ENCODE data around the gene RAB19.
"Not testable (repeated sequence)": the region's sequence is repeated elsewhere in the genome, so short reads cannot be mapped to it uniquely, and the experiment has no call there.

RAB19 gene

DNA sequence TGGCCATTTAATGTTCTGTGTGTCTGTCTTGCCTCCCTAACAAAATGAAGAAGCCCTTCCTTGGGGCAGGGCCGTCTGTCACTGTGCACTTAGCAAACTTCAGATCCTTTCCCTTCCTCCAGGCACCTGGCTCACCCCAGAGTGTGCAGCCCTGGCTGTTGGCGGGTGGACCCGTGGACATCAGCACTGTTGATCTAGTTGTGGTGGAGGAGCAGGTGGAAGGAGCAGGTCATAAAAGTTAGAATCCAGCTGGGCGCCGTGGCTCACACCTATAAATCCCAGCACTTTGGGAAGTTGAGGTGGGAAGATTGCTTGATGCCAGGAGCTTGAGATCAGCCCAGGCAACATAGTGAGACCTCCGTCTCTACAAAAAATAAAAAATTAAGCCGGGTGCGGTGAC is 12.7 kb downstream of the RAB19 start:
- no peak for DNase-seq (ENCODE audit: low read depth in 1 of 2, low spot score in 1 of 2)
- in situ Hi-C loops (cut with HindIII; ENCODE audit: low pct_unique_long_range_greater_than_20kb, low sequenced_read_pairs) = no loop called here
- no peak for TF ChIP-seq JUND (IDR thresholded peaks at IDR 0.05; ENCODE audit: low read depth)

DNA sequence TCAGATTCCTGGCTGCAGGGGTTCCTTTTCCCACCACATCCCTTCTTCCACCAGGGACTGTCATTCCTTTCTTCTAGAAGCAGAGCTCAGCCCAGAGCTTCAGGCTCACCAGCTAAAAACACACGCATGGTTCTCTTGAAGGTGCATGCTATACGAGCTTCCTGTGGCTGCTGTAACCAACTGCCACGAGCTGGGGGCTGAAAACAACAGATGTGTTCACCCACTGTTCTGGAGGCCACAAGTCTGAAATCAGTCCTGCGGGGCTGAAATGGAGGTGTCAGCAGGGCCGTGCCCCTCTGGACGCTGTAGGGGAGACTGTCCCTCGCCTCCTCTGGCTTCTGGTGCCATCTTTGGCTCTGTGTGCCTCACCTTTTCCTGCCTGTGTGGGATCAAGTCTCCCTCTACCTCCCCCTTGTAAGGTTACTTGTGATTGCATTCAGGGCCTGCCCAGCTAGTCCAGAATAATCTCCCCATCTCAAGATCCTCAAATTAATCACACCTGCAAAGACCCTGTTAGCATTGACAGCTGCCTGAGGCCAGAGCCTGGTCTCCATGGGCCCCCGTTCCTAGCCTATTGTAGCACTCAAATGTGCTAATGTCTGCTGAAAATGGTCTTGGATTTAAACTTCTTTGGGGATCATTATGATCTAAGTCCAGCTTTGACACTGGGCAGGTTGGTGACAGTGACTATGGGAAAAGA is 13.7 kb downstream of the RAB19 start:
- no peak for TF ChIP-seq JUND (IDR thresholded peaks at IDR 0.05; ENCODE audit: low read depth)
- no peak for DNase-seq (ENCODE audit: low read depth in 1 of 2, low spot score in 1 of 2)
- in situ Hi-C loops (cut with HindIII; ENCODE audit: low pct_unique_long_range_greater_than_20kb, low sequenced_read_pairs) = no loop called here

DNA sequence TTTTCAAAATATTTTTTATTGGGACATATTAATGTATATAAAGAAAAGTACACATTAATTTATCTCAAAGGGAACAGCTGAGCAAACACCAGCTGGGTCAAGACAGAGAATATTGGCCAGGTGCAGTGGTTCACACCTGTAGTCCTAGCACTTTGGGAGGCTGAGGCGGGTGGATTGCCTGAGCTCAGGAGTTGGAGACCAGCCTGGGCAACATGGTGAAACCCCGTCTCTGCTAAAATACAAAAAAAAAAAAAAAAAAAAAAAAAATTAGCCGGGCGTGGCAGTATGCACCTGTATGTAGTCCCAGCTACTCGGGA is 14.3 kb downstream of the RAB19 start:
- DNase-seq (ENCODE audit: low read depth in 1 of 2, low spot score in 1 of 2); in situ Hi-C loops (cut with HindIII; ENCODE audit: low pct_unique_long_range_greater_than_20kb, low sequenced_read_pairs): not testable (repeated sequence)

DNA sequence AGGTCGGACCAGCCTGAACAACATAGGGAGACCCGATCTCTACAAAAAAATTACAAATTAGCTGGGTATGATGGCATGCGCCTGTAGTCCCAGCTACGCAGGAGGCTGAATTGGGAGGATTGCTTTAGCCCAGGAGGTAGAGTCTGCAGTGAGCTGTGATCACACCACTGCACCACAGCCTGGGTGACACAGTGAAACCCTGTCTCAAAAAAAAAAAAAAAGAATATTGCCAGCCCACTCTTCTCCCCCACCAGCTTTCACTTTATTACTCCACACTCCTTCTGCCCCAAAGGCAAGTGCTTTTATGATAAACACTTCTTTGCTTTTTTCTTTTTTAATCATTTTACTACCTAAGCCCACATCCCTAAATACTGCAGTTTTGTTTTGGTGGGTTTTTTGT is 14.8 kb downstream of the RAB19 start:
- in situ Hi-C loops (cut with HindIII; ENCODE audit: low pct_unique_long_range_greater_than_20kb, low sequenced_read_pairs) = no loop called here
- TF ChIP-seq JUND (IDR thresholded peaks at IDR 0.05; ENCODE audit: low read depth) = no peak
- DNase-seq (ENCODE audit: low read depth in 1 of 2, low spot score in 1 of 2) = no peak

DNA sequence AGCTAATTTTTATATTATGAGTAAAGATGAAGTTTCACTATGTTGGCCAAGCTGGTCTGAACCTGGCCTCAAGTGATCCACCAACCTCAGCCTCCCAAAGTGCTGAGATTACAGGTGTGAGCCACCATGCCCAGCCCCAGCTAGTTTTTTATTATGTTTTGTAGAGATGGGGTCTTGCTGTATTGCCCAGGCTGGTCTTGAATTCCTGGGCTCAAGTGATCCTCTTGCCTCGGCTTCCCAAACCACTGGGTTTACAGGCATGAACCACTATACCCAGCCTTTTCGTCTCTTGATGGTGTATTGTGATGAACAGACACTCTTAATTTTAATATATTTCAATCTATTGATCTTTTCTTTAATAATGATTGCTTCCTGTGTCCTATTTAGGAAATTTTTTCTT is 17.7 kb downstream of the RAB19 start:
- DNase-seq (ENCODE audit: low read depth in 1 of 2, low spot score in 1 of 2) = no peak
- in situ Hi-C loops (cut with HindIII; ENCODE audit: low pct_unique_long_range_greater_than_20kb, low sequenced_read_pairs) = no loop called here
- no peak for TF ChIP-seq JUND (IDR thresholded peaks at IDR 0.05; ENCODE audit: low read depth)

DNA sequence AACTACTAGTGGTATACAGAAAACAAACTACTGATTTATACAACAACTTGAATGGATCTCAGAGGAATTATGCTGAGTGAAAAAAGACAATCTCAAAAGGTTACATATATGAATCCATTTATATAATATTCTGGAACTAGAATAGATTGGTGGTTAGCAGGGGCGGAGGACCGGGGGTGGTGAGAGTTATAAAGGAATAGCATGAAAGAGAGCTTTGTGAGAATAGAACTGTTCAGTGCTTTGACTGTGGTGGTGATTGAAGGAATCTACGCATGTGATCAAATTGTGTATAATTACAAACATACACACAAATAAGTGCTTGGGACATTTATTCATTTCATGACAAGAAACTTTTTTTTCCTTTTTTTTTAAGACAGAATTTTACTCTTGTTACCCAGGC is 19.6 kb downstream of the RAB19 start:
- no peak for DNase-seq (ENCODE audit: low read depth in 1 of 2, low spot score in 1 of 2)
- no peak for TF ChIP-seq JUND (IDR thresholded peaks at IDR 0.05; ENCODE audit: low read depth)
- in situ Hi-C loops (cut with HindIII; ENCODE audit: low pct_unique_long_range_greater_than_20kb, low sequenced_read_pairs) = no loop called here

DNA sequence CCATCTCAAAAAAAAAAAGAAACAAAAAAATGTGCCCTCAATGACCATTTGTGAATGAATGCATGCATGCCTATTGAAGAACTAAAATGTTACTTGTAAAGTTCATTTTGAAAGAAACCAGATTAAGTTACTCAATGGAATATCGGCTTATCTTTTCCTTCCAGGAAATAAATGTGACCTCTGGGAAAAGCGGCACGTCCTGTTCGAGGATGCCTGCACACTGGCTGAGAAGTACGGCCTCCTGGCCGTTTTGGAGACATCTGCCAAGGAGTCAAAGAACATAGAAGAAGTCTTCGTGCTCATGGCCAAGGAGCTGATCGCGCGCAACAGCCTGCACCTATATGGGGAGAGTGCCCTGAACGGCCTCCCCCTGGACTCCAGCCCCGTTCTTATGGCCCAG is 21.9 kb downstream of the RAB19 start:
- no peak for DNase-seq (ENCODE audit: low read depth in 1 of 2, low spot score in 1 of 2)
- no peak for TF ChIP-seq JUND (IDR thresholded peaks at IDR 0.05; ENCODE audit: low read depth)
- in situ Hi-C loops (cut with HindIII; ENCODE audit: low pct_unique_long_range_greater_than_20kb, low sequenced_read_pairs) = no loop called here

DNA sequence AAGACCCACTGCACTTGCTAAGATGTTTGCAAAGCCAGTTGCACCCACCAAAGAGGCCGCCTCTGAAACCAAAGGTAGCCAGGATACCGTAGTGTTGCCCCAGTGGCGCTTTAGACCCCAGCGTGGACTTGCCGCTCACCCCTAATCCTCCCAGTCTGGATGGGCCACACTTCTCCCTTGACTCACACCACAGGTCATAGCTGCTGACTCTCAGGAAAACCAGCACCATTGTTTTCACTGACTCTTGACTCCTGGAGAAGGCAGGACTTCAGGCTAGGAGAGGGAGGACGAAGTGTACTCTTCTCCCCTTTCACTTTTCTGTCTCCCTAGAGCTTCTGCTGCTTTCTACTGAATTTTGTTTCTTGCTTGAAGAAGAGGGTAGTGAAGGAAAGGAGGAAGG is 22.3 kb downstream of the RAB19 start:
- no peak for TF ChIP-seq JUND (IDR thresholded peaks at IDR 0.05; ENCODE audit: low read depth)
- in situ Hi-C loops (cut with HindIII; ENCODE audit: low pct_unique_long_range_greater_than_20kb, low sequenced_read_pairs) = no loop called here
- no peak for DNase-seq (ENCODE audit: low read depth in 1 of 2, low spot score in 1 of 2)

DNA sequence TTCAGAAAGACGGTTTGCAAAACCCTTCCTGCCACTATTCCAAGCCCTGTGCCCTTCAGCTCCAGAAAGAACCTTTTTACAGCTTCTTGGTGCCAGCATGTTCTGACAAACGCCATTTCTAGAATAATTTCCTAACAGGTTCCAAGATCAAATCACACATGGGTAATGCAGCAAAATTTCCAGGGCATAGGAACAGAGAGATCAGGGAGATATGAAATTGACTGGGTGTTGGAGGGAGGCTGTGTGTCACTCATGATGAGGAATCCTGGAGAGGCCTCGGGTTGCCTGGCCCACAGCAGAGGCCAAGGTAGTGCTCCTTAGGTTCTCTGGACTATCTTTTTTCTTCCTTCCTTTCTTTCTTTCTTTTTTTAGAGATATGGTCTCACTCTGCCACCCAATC is 29.5 kb downstream of the RAB19 start:
- in situ Hi-C loops (cut with HindIII; ENCODE audit: low pct_unique_long_range_greater_than_20kb, low sequenced_read_pairs) = no loop called here
- no peak for TF ChIP-seq JUND (IDR thresholded peaks at IDR 0.05; ENCODE audit: low read depth)
- DNase-seq (ENCODE audit: low read depth in 1 of 2, low spot score in 1 of 2) = no peak

DNA sequence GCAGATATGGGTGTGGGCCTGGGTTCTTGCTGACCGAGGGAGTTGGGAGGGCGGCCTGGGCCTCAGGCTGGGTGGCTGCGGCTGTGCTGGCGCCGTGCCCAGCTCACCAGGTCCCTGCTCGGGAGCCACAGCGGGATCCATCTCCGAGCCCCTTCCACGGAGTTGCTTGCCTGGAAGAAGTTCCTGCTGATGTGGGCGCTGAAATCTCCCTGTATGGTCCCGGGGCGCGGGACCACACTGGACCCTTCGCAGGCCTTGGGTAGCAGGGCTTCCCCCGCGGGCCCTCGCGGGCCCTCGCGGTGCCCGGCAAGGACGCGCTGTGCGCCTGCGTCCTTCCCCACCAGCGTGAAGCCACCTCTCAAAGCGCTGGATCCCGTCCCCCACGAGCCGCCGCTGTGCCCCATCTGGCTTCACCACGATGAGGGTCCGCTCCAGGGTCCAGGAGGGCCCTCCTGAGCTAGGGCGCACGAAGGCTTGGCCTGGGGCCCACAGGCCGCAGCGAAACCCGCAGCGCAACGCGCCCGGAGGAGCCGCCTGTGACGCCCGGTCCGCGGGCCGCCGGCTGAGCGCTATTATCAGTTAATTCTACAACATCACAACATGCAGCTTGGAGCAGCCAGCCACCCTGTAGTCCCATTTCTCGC is 31.5 kb downstream of the RAB19 start:
- no peak for TF ChIP-seq JUND (IDR thresholded peaks at IDR 0.05; ENCODE audit: low read depth)
- no peak for DNase-seq (ENCODE audit: low read depth in 1 of 2, low spot score in 1 of 2)
- in situ Hi-C loops (cut with HindIII; ENCODE audit: low pct_unique_long_range_greater_than_20kb, low sequenced_read_pairs) = no loop called here

DNA sequence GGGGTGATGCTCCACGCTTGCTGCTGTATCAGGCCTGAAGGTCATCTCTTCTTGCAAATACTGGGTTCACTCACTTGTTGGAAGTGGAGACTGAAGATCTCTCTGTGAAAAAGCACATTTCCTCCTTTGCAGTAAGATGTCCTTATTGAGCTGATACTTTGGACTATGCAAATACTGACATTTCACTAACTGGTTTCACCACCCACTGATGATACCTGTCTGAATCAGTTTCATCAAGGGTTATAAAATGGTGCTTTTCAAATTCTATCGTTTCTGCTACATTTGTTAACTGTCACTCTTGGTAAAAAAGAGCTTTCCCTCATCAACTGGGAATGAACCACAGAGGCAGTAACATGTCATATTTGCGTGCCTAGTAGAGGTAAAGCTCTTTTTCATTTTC is 35.5 kb downstream of the RAB19 start:
- in situ Hi-C loops (cut with HindIII; ENCODE audit: low pct_unique_long_range_greater_than_20kb, low sequenced_read_pairs) = no loop called here
- TF ChIP-seq JUND (IDR thresholded peaks at IDR 0.05; ENCODE audit: low read depth) = no peak
- no peak for DNase-seq (ENCODE audit: low read depth in 1 of 2, low spot score in 1 of 2)

DNA sequence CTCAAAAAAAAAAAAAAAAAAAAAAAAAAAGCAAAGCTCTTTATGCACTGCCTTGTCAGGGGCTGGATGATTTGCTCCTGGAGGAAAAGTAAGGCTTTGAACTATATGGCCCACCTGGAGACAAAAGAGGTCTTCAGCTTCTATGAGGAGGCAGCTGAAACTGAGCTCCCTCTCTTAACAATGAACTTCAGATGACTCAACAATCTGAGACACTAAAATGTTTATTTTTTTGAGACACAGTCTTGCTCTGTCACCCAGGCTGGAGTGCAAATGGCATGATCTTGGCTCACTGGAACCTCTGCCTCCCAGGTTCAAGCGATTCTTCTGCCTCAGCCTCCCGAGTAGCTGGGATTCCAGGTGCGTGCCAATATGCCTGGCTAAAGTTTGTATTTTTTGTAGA is 36.7 kb downstream of the RAB19 start:
- TF ChIP-seq JUND (IDR thresholded peaks at IDR 0.05; ENCODE audit: low read depth) = no peak
- in situ Hi-C loops (cut with HindIII; ENCODE audit: low pct_unique_long_range_greater_than_20kb, low sequenced_read_pairs) = no loop called here
- DNase-seq (ENCODE audit: low read depth in 1 of 2, low spot score in 1 of 2) = no peak

DNA sequence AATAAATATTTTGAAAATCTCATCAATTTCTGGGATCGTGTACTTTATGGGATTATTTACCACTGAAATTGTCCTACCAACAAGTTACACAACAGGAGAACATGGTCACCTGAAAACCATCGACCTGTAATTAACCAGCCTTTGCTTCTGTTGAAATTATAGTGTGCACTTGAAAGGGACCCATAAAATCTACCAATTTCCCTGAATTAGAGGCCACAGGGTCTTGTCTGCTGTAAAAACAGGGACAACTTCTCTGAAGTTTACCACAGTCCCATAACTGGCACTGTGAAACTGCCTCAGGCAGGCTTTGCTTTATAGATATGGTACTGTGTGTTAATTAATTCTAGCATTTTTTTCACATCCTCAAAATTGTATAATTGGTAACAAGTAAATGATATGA is 37.7 kb downstream of the RAB19 start:
- no peak for TF ChIP-seq JUND (IDR thresholded peaks at IDR 0.05; ENCODE audit: low read depth)

DNA sequence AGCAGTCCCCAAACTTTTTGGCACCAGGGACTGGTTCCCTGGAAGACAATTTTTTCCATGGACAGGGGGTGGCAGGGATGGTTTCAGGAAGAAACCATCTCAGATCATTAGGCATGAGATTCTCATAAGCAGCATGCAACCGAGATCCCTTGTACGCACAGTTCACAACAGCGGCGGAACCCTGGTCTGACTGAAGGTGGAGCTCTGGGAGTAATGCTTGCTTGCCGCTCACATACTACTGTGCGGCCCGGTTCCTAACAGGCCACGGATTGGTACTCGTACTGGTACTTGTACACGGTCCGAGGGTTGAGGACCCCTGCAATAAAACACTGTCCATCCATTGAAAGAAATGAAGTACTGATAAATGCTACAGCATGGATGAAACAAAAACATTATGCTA is 42.6 kb downstream of the RAB19 start:
- no peak for DNase-seq (ENCODE audit: low read depth in 1 of 2, low spot score in 1 of 2)
- in situ Hi-C loops (cut with HindIII; ENCODE audit: low pct_unique_long_range_greater_than_20kb, low sequenced_read_pairs) = no loop called here

More for the DNA sequence above, 37.7 kb downstream of the RAB19 start:
- in situ Hi-C loops (cut with HindIII; ENCODE audit: low pct_unique_long_range_greater_than_20kb, low sequenced_read_pairs) = no loop called here
- no peak for DNase-seq (ENCODE audit: low read depth in 1 of 2, low spot score in 1 of 2)

More for the DNA sequence above, 42.6 kb downstream of the RAB19 start:
- no peak for TF ChIP-seq JUND (IDR thresholded peaks at IDR 0.05; ENCODE audit: low read depth)
